IMR-90 (cell line): ENCODE data around the gene GALNT13. TPM values are rescaled to one million over a fixed set of nuclear protein-coding genes. Genes with fewer than 3 reads are reported as not detected.

Experiments used
- ATAC-seq: fragments of 200-7000 bp; cut with Tn5 transposase; 2 replicates; pipeline ENCODE4 v1.9.1; 2020; ENCODE audit warnings: low read depth, mild to moderate bottlenecking, moderate library complexity
- BruUV-seq: library from RNA; stranded (reverse); fragments of 400-500 nt; replicated peaks from 2 replicates; lab custom pipeline; 2021; lab: Mats Ljungman, UMichigan
- CTCF ChIA-PET: fragments of 300-600 bp; formaldehyde crosslinking; extraction: SDS; loops from one replicate; lab custom pipeline; 2021; ENCODE audit warnings: antibody characterized with exemption; lab: Yijun Ruan, JAX
- POLR2A ChIA-PET: fragments of 300-600 bp; sonication (Branson Sonifier 250); formaldehyde crosslinking; loops from one replicate; lab custom pipeline; 2022; ENCODE audit warnings: antibody characterized with exemption; ENCODE audit not compliant: unreplicated experiment; lab: Charles Lee
- DNase-seq: peaks from one replicate; pipeline ENCODE4 v3.0.0; 2013
- H2AFZ ChIP-seq: replicated peaks from 2 replicates; pipeline ENCODE3; 2013; ENCODE audit warnings: low read length, mild to moderate bottlenecking; ENCODE audit not compliant: poor library complexity
- H2AK5ac ChIP-seq: 2 replicates; pipeline ENCODE4 v1.6.1; 2013; ENCODE audit warnings: low read depth, low read length, inconsistent platforms
- H2AK9ac ChIP-seq: replicated peaks from 2 replicates; pipeline ENCODE3; 2013; ENCODE audit warnings: mild to moderate bottlenecking, low read depth, low read length, moderate library complexity; ENCODE audit not compliant: poor library complexity
- H2BK120ac ChIP-seq: 2 replicates; pipeline ENCODE4 v1.6.1; 2013; ENCODE audit warnings: low read depth, low read length, inconsistent platforms
- H2BK15ac ChIP-seq: 3 replicates; pipeline ENCODE4 v1.6.1; 2013; ENCODE audit warnings: low read depth, low read length, inconsistent platforms
- H2BK20ac ChIP-seq: 2 replicates; pipeline ENCODE4 v1.6.1; 2013; ENCODE audit warnings: low read depth, mild to moderate bottlenecking, inconsistent platforms, low read length, moderate library complexity
- H2BK5ac ChIP-seq: 2 replicates; pipeline ENCODE4 v1.6.1; 2013; ENCODE audit warnings: mild to moderate bottlenecking, low read depth, low read length, inconsistent platforms; ENCODE audit not compliant: poor library complexity, severe bottlenecking
- H3K14ac ChIP-seq: replicated peaks from 2 replicates; pipeline ENCODE4 v1.6.1; 2013; ENCODE audit warnings: low read depth, low read length, inconsistent platforms
- H3K18ac ChIP-seq: 2 replicates; pipeline ENCODE4 v1.6.1; 2013; ENCODE audit warnings: low read depth, low read length, control low read depth
- H3K23ac ChIP-seq: 2 replicates; pipeline ENCODE4 v1.6.1; 2013; ENCODE audit warnings: low read depth, low read length, inconsistent platforms
- H3K27ac ChIP-seq: 2 replicates; pipeline ENCODE4 v1.5.1; 2013; ENCODE audit warnings: mild to moderate bottlenecking, control low read depth, low read length; ENCODE audit not compliant: insufficient read depth
- H3K27me3 ChIP-seq: 2 replicates; pipeline ENCODE4 v1.6.1; 2013; ENCODE audit warnings: low read length; ENCODE audit not compliant: control insufficient read depth, insufficient read depth
- H3K36me3 ChIP-seq: 2 replicates; pipeline ENCODE4 v1.6.1; 2013; ENCODE audit warnings: low read length, mixed read lengths; ENCODE audit not compliant: control insufficient read depth, insufficient read depth
- H3K4ac ChIP-seq: 2 replicates; pipeline ENCODE4 v1.6.1; 2013; ENCODE audit warnings: low read depth, low read length, inconsistent platforms
- H3K4me1 ChIP-seq: 2 replicates; pipeline ENCODE4 v1.6.1; 2013; ENCODE audit warnings: low read length, mixed read lengths; ENCODE audit not compliant: control insufficient read depth, insufficient read depth
- H3K4me2 ChIP-seq: 2 replicates; pipeline ENCODE4 v1.6.1; 2013; ENCODE audit warnings: low read depth, mild to moderate bottlenecking, control low read depth, low read length, moderate library complexity
- H3K4me3 ChIP-seq: 2 replicates; pipeline ENCODE4 v1.5.1; 2013; ENCODE audit warnings: low read depth, mild to moderate bottlenecking, control low read depth, low read length, moderate library complexity; ENCODE audit not compliant: insufficient read depth
- H3K56ac ChIP-seq: 2 replicates; pipeline ENCODE4 v1.6.1; 2013; ENCODE audit warnings: low read length, inconsistent platforms; ENCODE audit not compliant: insufficient read depth; ENCODE audit errors: extremely low read depth
- H3K79me1 ChIP-seq, 2 experiments: 2 replicates each; pipeline ENCODE4 v1.6.1; 2013; ENCODE audit warnings: low read length in 2 of 2, inconsistent platforms in 1 of 2, low read depth in 1 of 2
- H3K9ac ChIP-seq: 2 replicates; pipeline ENCODE4 v1.6.1; 2013; ENCODE audit warnings: low read depth, low read length, control low read depth
- H3K9me1 ChIP-seq: 2 replicates; pipeline ENCODE4 v1.6.1; 2013; ENCODE audit warnings: low read length, inconsistent platforms; ENCODE audit not compliant: insufficient read depth
- H3K9me3 ChIP-seq: 2 replicates; pipeline ENCODE4 v1.6.1; 2013; ENCODE audit warnings: low read length; ENCODE audit not compliant: control insufficient read depth, insufficient read depth
- H4K20me1 ChIP-seq: 2 replicates; pipeline ENCODE4 v1.6.1; 2013; ENCODE audit warnings: low read length, inconsistent platforms; ENCODE audit not compliant: insufficient read depth
- H4K5ac ChIP-seq: 2 replicates; pipeline ENCODE4 v1.6.1; 2013; ENCODE audit warnings: mild to moderate bottlenecking, low read depth, low read length, control low read depth
- H4K8ac ChIP-seq, 2 experiments: 2 replicates each; pipeline ENCODE4 v1.6.1; 2013; ENCODE audit warnings: low read depth in 2 of 2, low read length in 2 of 2, control low read depth in 1 of 2, inconsistent platforms in 1 of 2
- H4K91ac ChIP-seq: 2 replicates; pipeline ENCODE4 v1.6.1; 2013; ENCODE audit warnings: low read depth, low read length, inconsistent platforms; ENCODE audit not compliant: insufficient read depth
- BHLHE40 ChIP-seq: fragments of 150-350 bp; IDR thresholded peaks from 2 replicates; pipeline ENCODE4 v1.6.1; 2016; ENCODE audit warnings: mild to moderate bottlenecking, low read depth, low read length
- CEBPB ChIP-seq: IDR thresholded peaks from 2 replicates; pipeline ENCODE4 v1.6.1; 2012; ENCODE audit warnings: low read depth, low read length, improper control_type of control experiment
- CHD1 ChIP-seq: IDR thresholded peaks from 2 replicates; pipeline ENCODE4 v1.6.1; 2012; ENCODE audit warnings: low read depth, low read length, improper control_type of control experiment
- CTCF ChIP-seq: conservative IDR thresholded peaks from 2 replicates; pipeline ENCODE4 v1.5.1; 2012; ENCODE audit warnings: mild to moderate bottlenecking, low read depth, low read length, improper control_type of control experiment
- MAFK ChIP-seq: IDR thresholded peaks from 2 replicates; pipeline ENCODE4 v1.6.1; 2012; ENCODE audit warnings: low read depth, low read length, improper control_type of control experiment
- POLR2A ChIP-seq: IDR thresholded peaks from 2 replicates; pipeline ENCODE4 v1.6.1; 2012; ENCODE audit warnings: mild to moderate bottlenecking, low read depth, low read length
- RAD21 ChIP-seq: IDR thresholded peaks from 2 replicates; pipeline ENCODE4 v1.6.1; 2012; ENCODE audit warnings: low read length, improper control_type of control experiment
- RCOR1 ChIP-seq: IDR thresholded peaks from 2 replicates; pipeline ENCODE4 v1.6.1; 2012; ENCODE audit warnings: mild to moderate bottlenecking, low read length, improper control_type of control experiment; ENCODE audit not compliant: insufficient replicate concordance
- RFX5 ChIP-seq: IDR thresholded peaks from 2 replicates; pipeline ENCODE4 v1.8.0; 2012; ENCODE audit warnings: low read depth, mild to moderate bottlenecking, low read length, moderate library complexity
- USF2 ChIP-seq: fragments of 150-350 bp; IDR thresholded peaks from 2 replicates; pipeline ENCODE4 v1.6.1; 2017; ENCODE audit warnings: mild to moderate bottlenecking, antibody characterized with exemption, low read length, low read depth
- WGBS, 2 experiments: methylation state at CpG; one replicate each; pipeline versions ENCODE4 v1.1.5 to v1.1.7; 2013; ENCODE audit warnings: missing lambda C conversion rate in 2 of 2; ENCODE audit not compliant: insufficient read length in 1 of 2; ENCODE audit errors: extremely low coverage in 2 of 2; 5-methylcytosine and 5-hydroxymethylcytosine counted together
- dilution Hi-C: fragments of 300-500 bp; cut with HindIII; formaldehyde crosslinking; loops from one replicate; pipeline ENCODE4 v1.14.3; 2018; ENCODE audit warnings: low sequenced_read_pairs; ENCODE audit not compliant: unreplicated experiment
- in situ Hi-C: fragments of 300-500 bp; cut with MboI; formaldehyde crosslinking; loops from 3 replicates; pipeline ENCODE4 v1.14.3; 2019; ENCODE audit warnings: low sequenced_read_pairs, inconsistent platforms, mixed read lengths
- intact Hi-C: fragments of 100-400 bp; cut with micrococcal nuclease; formaldehyde crosslinking; loops from 2 replicates; pipeline ENCODE4 v1.10.0; 2022
- polyA plus RNA-seq, 3 experiments: library from polyadenylated mRNA; depleted of rRNA; stranded (reverse); fragments of >200 nt; gene quantifications; 2 replicates each; pipeline ENCODE4 v1.2.3, GENCODE V29; 2012; ENCODE audit warnings: low replicate concordance in 1 of 3
- total RNA-seq: library from RNA; depleted of rRNA; stranded (reverse); fragments of >200 nt; gene quantifications from 2 replicates; pipeline ENCODE4 v1.2.3, GENCODE V29; 2012
- TF ChIP-seq, protein P1 (sequence below): fragments of 150-350 bp; IDR thresholded peaks from 2 replicates; pipeline ENCODE4 v1.6.1; 2016; ENCODE audit warnings: low read depth, mild to moderate bottlenecking, low read length, moderate library complexity, borderline replicate concordance

The GALNT13 gene
- total and polyA plus RNA-seq, 2 of the 4 experiments (the other 2 are of a cell fraction) = 0.03 TPM; not detected in 1

GRCh38 chr2:154466226-154466625 is 594.5 kb downstream of the GALNT13 start:
- in situ Hi-C loops = no loop called here
- Histone ChIP-seq H3K56ac (no peak overlapping the region), H2AK5ac (no peak overlapping the region), H3K27ac (no peak overlapping the region), H2BK120ac (no peak overlapping the region), H3K9me1 (no peaks in the 10 kb centered on the region), H3K4me2 (no peak overlapping the region), H3K4me3 (no peak overlapping the region), H2AK9ac (no peak overlapping the region), H3K18ac (no peak overlapping the region), H4K8ac (no peak overlapping the region), H3K23ac (no peak overlapping the region), H3K9ac (no peak overlapping the region), H4K5ac (no peak overlapping the region), H2AFZ (no peak overlapping the region), H4K91ac (no peak overlapping the region), H3K36me3 (no peaks in the 10 kb centered on the region), H2BK20ac (no peak overlapping the region), H3K4ac (no peak overlapping the region), H2BK15ac (no peak overlapping the region), H3K27me3 (no peaks in the 10 kb centered on the region), H4K20me1 (no peaks in the 10 kb centered on the region), H2BK5ac (no peak overlapping the region), H3K4me1 (no peaks in the 10 kb centered on the region), H3K9me3 (peaks cover 6% of the 10 kb centered on the region), H3K14ac (no peak overlapping the region), H3K79me1 (no peaks in the 10 kb centered on the region)
- 60% methylated on average over 1 of the region's 4 CpGs; no CpG with 5 or more reads in 1 of the 2 experiments for WGBS, 2 experiments
- POLR2A ChIA-PET = interaction anchor here (0.6 kb wide), 1 partner anchor 25 kb away, joined by 7 read pairs; no protein-coding TSS in a partner anchor
- dilution Hi-C loops = no loop called here
- no peak for DNase-seq
- no TSS peak for BruUV-seq
- no peak for TF ChIP-seq MAFK
- TF ChIP-seq, protein P1, sequence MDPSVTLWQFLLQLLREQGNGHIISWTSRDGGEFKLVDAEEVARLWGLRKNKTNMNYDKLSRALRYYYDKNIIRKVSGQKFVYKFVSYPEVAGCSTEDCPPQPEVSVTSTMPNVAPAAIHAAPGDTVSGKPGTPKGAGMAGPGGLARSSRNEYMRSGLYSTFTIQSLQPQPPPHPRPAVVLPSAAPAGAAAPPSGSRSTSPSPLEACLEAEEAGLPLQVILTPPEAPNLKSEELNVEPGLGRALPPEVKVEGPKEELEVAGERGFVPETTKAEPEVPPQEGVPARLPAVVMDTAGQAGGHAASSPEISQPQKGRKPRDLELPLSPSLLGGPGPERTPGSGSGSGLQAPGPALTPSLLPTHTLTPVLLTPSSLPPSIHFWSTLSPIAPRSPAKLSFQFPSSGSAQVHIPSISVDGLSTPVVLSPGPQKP = no peak
- no peak for TF ChIP-seq RAD21
- no peak for TF ChIP-seq RFX5
- no peak for TF ChIP-seq CEBPB
- no peak for TF ChIP-seq RCOR1
- no peak for TF ChIP-seq CTCF
- no peak for TF ChIP-seq BHLHE40
- TF ChIP-seq POLR2A = no peak
- no peak for TF ChIP-seq USF2
- no peak for TF ChIP-seq CHD1
- ATAC-seq = no peak
- intact Hi-C loops = no loop called here
- CTCF ChIA-PET = no interaction called here
